ENCODE measurements around the gene COLQ. TPM values are rescaled to one million over a fixed set of nuclear protein-coding genes. Genes with fewer than 3 reads are reported as not detected.
A peak's percentile ranks its signal among the peaks of the same experiment; 100 is the strongest.

The COLQ gene
- total and polyA plus RNA-seq, 9 donors, result 15.9 to 42.8 (median 32.8) TPM

GRCh38 chr3:15511156-15511555 lies 10.3 kb downstream of the COLQ start:
- Histone ChIP-seq H3K4me3 (ENCODE audit: low read length) (no peak overlapping the region), H3K9me3 (replicated peaks; ENCODE audit: control insufficient read depth, low read depth, low read length) (no peaks in the 10 kb centered on the region), H3K27ac (ENCODE audit: low read length) (peak overlapping the region; percentile 77), H3K27me3 (ENCODE audit: control insufficient read depth, insufficient read depth, low read length) (no peaks in the 10 kb centered on the region), H3K4me1 (ENCODE audit: control insufficient read depth, insufficient read depth, low read length) (peaks cover 48% of the 10 kb centered on the region), H3K36me3 (ENCODE audit: control insufficient read depth, insufficient read depth, low read length) (no peaks in the 10 kb centered on the region)
- 88% methylated on average over 2 of the region's 3 CpGs for WGBS (ENCODE audit: insufficient coverage)
- no peak for DNase-seq

- Histone ChIP-seq H3K9me3 (replicated peaks; ENCODE audit: control insufficient read depth, low read depth, low read length) (no peaks in the 10 kb centered on the region), H3K36me3 (ENCODE audit: control insufficient read depth, insufficient read depth, low read length) (no peaks in the 10 kb centered on the region), H3K27ac (ENCODE audit: low read length) (no peak overlapping the region), H3K4me1 (ENCODE audit: control insufficient read depth, insufficient read depth, low read length) (peaks cover 47% of the 10 kb centered on the region), H3K27me3 (ENCODE audit: control insufficient read depth, insufficient read depth, low read length) (no peaks in the 10 kb centered on the region), H3K4me3 (ENCODE audit: low read length) (no peak overlapping the region)
- DNase-seq, result no peak
- 80% methylated on average over 2 of the region's 3 CpGs for WGBS (ENCODE audit: insufficient coverage)
Observed at GRCh38 chr3:15510493-15510892, 11.0 kb downstream of the COLQ start.

- Histone ChIP-seq H3K27ac (ENCODE audit: low read length) (no peak overlapping the region), H3K4me3 (ENCODE audit: low read length) (no peak overlapping the region), H3K36me3 (ENCODE audit: control insufficient read depth, insufficient read depth, low read length) (no peaks in the 10 kb centered on the region), H3K4me1 (ENCODE audit: control insufficient read depth, insufficient read depth, low read length) (peaks cover 17% of the 10 kb centered on the region), H3K9me3 (replicated peaks; ENCODE audit: control insufficient read depth, low read depth, low read length) (no peaks in the 10 kb centered on the region), H3K27me3 (ENCODE audit: control insufficient read depth, insufficient read depth, low read length) (no peaks in the 10 kb centered on the region)
- no peak for DNase-seq
- 90% methylated on average over 2 of the region's 3 CpGs for WGBS (ENCODE audit: insufficient coverage)
Observed at GRCh38 chr3:15506571-15506970, 14.9 kb downstream of the COLQ start.

- WGBS (ENCODE audit: insufficient coverage), result 46% methylated on average over 7 of the region's 7 CpGs
- H3K4me3 ChIP-seq (ENCODE audit: low read length), result no peak overlapping the region
- H3K36me3 ChIP-seq (ENCODE audit: control insufficient read depth, insufficient read depth, low read length), result no peaks in the 10 kb centered on the region
- no peaks in the 10 kb centered on the region for H3K27me3 ChIP-seq (ENCODE audit: control insufficient read depth, insufficient read depth, low read length)
- H3K4me1 ChIP-seq (ENCODE audit: control insufficient read depth, insufficient read depth, low read length), result peaks cover 17% of the 10 kb centered on the region
- DNase-seq, result no peak
- peak overlapping the region; percentile 20 for H3K27ac ChIP-seq (ENCODE audit: low read length)
- no peaks in the 10 kb centered on the region for H3K9me3 ChIP-seq (replicated peaks; ENCODE audit: control insufficient read depth, low read depth, low read length)
Observed at GRCh38 chr3:15505479-15506165, 15.9 kb downstream of the COLQ start.

- Histone ChIP-seq H3K9me3 (replicated peaks; ENCODE audit: control insufficient read depth, low read depth, low read length) (no peaks in the 10 kb centered on the region), H3K27me3 (ENCODE audit: control insufficient read depth, insufficient read depth, low read length) (no peaks in the 10 kb centered on the region), H3K27ac (ENCODE audit: low read length) (no peak overlapping the region), H3K4me1 (ENCODE audit: control insufficient read depth, insufficient read depth, low read length) (peaks cover 33% of the 10 kb centered on the region), H3K4me3 (ENCODE audit: low read length) (no peak overlapping the region), H3K36me3 (ENCODE audit: control insufficient read depth, insufficient read depth, low read length) (no peaks in the 10 kb centered on the region)
- 83% methylated on average over 7 of the region's 8 CpGs for whole genome bisulfite sequencing (ENCODE audit: insufficient coverage)
- no peak for DNase-seq
Observed at GRCh38 chr3:15502616-15503015, 18.9 kb downstream of the COLQ start.

- Histone ChIP-seq H3K4me3 (ENCODE audit: low read length) (no peak overlapping the region), H3K27me3 (ENCODE audit: control insufficient read depth, insufficient read depth, low read length) (no peaks in the 10 kb centered on the region), H3K27ac (ENCODE audit: low read length) (no peak overlapping the region), H3K36me3 (ENCODE audit: control insufficient read depth, insufficient read depth, low read length) (no peaks in the 10 kb centered on the region), H3K4me1 (ENCODE audit: control insufficient read depth, insufficient read depth, low read length) (peaks cover 42% of the 10 kb centered on the region), H3K9me3 (replicated peaks; ENCODE audit: control insufficient read depth, low read depth, low read length) (no peaks in the 10 kb centered on the region)
- no peak for DNase-seq
- 20% methylated on average over 3 of the region's 4 CpGs for WGBS (ENCODE audit: insufficient coverage)
Observed at GRCh38 chr3:15501126-15501525, 20.4 kb downstream of the COLQ start.

- no peak for DNase-seq
- Histone ChIP-seq H3K4me3 (ENCODE audit: low read length) (no peak overlapping the region), H3K36me3 (ENCODE audit: control insufficient read depth, insufficient read depth, low read length) (no peaks in the 10 kb centered on the region), H3K4me1 (ENCODE audit: control insufficient read depth, insufficient read depth, low read length) (peaks cover 43% of the 10 kb centered on the region), H3K27me3 (ENCODE audit: control insufficient read depth, insufficient read depth, low read length) (no peaks in the 10 kb centered on the region), H3K9me3 (replicated peaks; ENCODE audit: control insufficient read depth, low read depth, low read length) (no peaks in the 10 kb centered on the region), H3K27ac (ENCODE audit: low read length) (no peak overlapping the region)
- WGBS (ENCODE audit: insufficient coverage), result 20% methylated on average over 1 of the region's 3 CpGs
Observed at GRCh38 chr3:15500107-15500724, 21.3 kb downstream of the COLQ start.

- Histone ChIP-seq H3K36me3 (ENCODE audit: control insufficient read depth, insufficient read depth, low read length) (no peaks in the 10 kb centered on the region), H3K9me3 (replicated peaks; ENCODE audit: control insufficient read depth, low read depth, low read length) (no peaks in the 10 kb centered on the region), H3K4me1 (ENCODE audit: control insufficient read depth, insufficient read depth, low read length) (peaks cover 49% of the 10 kb centered on the region), H3K27ac (ENCODE audit: low read length) (no peak overlapping the region), H3K4me3 (ENCODE audit: low read length) (no peak overlapping the region), H3K27me3 (ENCODE audit: control insufficient read depth, insufficient read depth, low read length) (no peaks in the 10 kb centered on the region)
- 64% methylated on average over 6 of the region's 7 CpGs for whole genome bisulfite sequencing (ENCODE audit: insufficient coverage)
- DNase-seq, result no peak
Observed at GRCh38 chr3:15499536-15499935, 22.0 kb downstream of the COLQ start.

- no peaks in the 10 kb centered on the region for H3K36me3 ChIP-seq (ENCODE audit: control insufficient read depth, insufficient read depth, low read length)
- no peaks in the 10 kb centered on the region for H3K9me3 ChIP-seq (replicated peaks; ENCODE audit: control insufficient read depth, low read depth, low read length)
- 36% methylated on average over 10 of the region's 14 CpGs for WGBS (ENCODE audit: insufficient coverage)
- peaks cover 54% of the 10 kb centered on the region for H3K4me1 ChIP-seq (ENCODE audit: control insufficient read depth, insufficient read depth, low read length)
- peak; percentile 81 for DNase-seq
- H3K27ac ChIP-seq (ENCODE audit: low read length), result peak overlapping the region; percentile 45
- H3K4me3 ChIP-seq (ENCODE audit: low read length), result no peak overlapping the region
- H3K27me3 ChIP-seq (ENCODE audit: control insufficient read depth, insufficient read depth, low read length), result no peaks in the 10 kb centered on the region
Observed at GRCh38 chr3:15498431-15499214, 22.9 kb downstream of the COLQ start.

- 70% methylated on average over 3 of the region's 4 CpGs for WGBS (ENCODE audit: insufficient coverage)
- Histone ChIP-seq H3K36me3 (ENCODE audit: control insufficient read depth, insufficient read depth, low read length) (no peaks in the 10 kb centered on the region), H3K9me3 (replicated peaks; ENCODE audit: control insufficient read depth, low read depth, low read length) (no peaks in the 10 kb centered on the region), H3K27me3 (ENCODE audit: control insufficient read depth, insufficient read depth, low read length) (no peaks in the 10 kb centered on the region), H3K4me3 (ENCODE audit: low read length) (peak overlapping the region; percentile 6), H3K27ac (ENCODE audit: low read length) (peak overlapping the region; percentile 42), H3K4me1 (ENCODE audit: control insufficient read depth, insufficient read depth, low read length) (peaks cover 54% of the 10 kb centered on the region)
- no peak for DNase-seq
Observed at GRCh38 chr3:15497964-15498363, 23.5 kb downstream of the COLQ start.

Data from muscle of leg (tissue), 11 donors.